HTERT RPE-1 (cell line): ENCODE results near the gene FAM156A.
"Not testable (repeated sequence)": the region's sequence is repeated elsewhere in the genome, so short reads cannot be mapped to it uniquely, and the experiment has no call there.

ENCODE experiments used
- in situ Hi-C: fragments of 300-500 bp; cut with MboI; formaldehyde crosslinking; loops from 4 replicates; pipeline ENCODE4 v1.14.3; 2020; ENCODE audit warnings: low sequenced_read_pairs

FAM156A gene

GRCh38 chrX:52905531-52905930 lies 52.8 kb downstream of the FAM156A start:
- in situ Hi-C loops: not testable (repeated sequence)
